ENCODE data around the gene MUC5B. TPM values are rescaled to one million over a fixed set of nuclear protein-coding genes. Genes with fewer than 3 reads are reported as not detected.
"Not testable (repeated sequence)": the region's sequence is repeated elsewhere in the genome, so short reads cannot be mapped to it uniquely, and the experiment has no call there.

MUC5B gene
- total and polyA plus RNA-seq, 4 donors, result 0.25 TPM; not detected in 3

DNA sequence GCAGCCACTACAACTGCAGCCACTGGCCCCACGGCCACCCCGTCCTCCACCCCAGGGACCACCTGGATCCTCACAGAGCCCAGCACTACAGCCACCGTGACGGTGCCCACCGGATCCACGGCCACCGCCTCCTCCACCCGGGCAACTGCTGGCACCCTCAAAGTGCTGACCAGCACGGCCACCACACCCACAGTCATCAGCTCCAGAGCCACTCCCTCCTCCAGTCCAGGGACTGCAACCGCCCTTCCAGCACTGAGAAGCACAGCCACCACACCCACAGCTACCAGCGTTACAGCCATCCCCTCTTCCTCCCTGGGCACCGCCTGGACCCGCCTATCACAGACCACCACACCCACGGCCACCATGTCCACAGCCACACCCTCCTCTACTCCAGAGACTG lies 23.4 kb downstream of the MUC5B start:
- H3K4me3 ChIP-seq (ENCODE audit: low read length in 2 of 2); H3K36me3 ChIP-seq (ENCODE audit: control insufficient read depth in 1 of 2, insufficient read depth in 2 of 2, low read length in 1 of 2); H3K9me3 ChIP-seq (ENCODE audit: control insufficient read depth, low read length); intact Hi-C loops (cut with DNase I); ATAC-seq (ENCODE audit: low FRiP score); H3K4me1 ChIP-seq (ENCODE audit: control insufficient read depth in 1 of 2, insufficient read depth in 2 of 2, low read length in 2 of 2); DNase-seq; H3K27ac ChIP-seq (ENCODE audit: low read depth in 1 of 2, low read length in 2 of 2); H3K27me3 ChIP-seq (ENCODE audit: control insufficient read depth in 1 of 2, insufficient read depth in 2 of 2, low read length in 1 of 2): not testable (repeated sequence)
- 86 to 89% methylated on average over 12 to 14 of the region's 14 CpGs for WGBS, 2 donors

DNA sequence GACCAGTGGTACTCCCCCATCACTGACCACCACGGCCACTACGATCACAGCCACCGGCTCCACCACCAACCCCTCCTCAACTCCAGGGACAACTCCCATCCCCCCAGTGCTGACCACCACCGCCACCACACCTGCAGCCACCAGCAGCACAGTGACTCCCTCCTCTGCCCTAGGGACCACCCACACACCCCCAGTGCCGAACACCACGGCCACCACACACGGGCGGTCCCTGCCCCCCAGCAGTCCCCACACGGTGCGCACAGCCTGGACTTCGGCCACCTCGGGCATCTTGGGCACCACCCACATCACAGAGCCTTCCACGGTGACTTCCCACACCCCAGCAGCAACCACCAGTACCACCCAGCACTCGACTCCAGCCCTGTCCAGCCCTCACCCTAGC lies 24.2 kb downstream of the MUC5B start:
- H3K36me3 ChIP-seq (ENCODE audit: control insufficient read depth in 1 of 2, insufficient read depth in 2 of 2, low read length in 1 of 2); H3K27ac ChIP-seq (ENCODE audit: low read depth in 1 of 2, low read length in 2 of 2); H3K4me3 ChIP-seq (ENCODE audit: low read length in 2 of 2); H3K4me1 ChIP-seq (ENCODE audit: control insufficient read depth in 1 of 2, insufficient read depth in 2 of 2, low read length in 2 of 2); intact Hi-C loops (cut with DNase I); H3K27me3 ChIP-seq (ENCODE audit: control insufficient read depth in 1 of 2, insufficient read depth in 2 of 2, low read length in 1 of 2); ATAC-seq (ENCODE audit: low FRiP score); DNase-seq; H3K9me3 ChIP-seq (ENCODE audit: control insufficient read depth, low read length): not testable (repeated sequence)
- WGBS, 2 donors, result 82 to 90% methylated on average over 3 to 14 of the region's 14 CpGs

- H3K4me3 ChIP-seq (ENCODE audit: low read length in 2 of 2); H3K9me3 ChIP-seq (ENCODE audit: control insufficient read depth, low read length); H3K27ac ChIP-seq (ENCODE audit: low read depth in 1 of 2, low read length in 2 of 2); H3K27me3 ChIP-seq (ENCODE audit: control insufficient read depth in 1 of 2, insufficient read depth in 2 of 2, low read length in 1 of 2); H3K36me3 ChIP-seq (ENCODE audit: control insufficient read depth in 1 of 2, insufficient read depth in 2 of 2, low read length in 1 of 2); DNase-seq; intact Hi-C loops (cut with DNase I); H3K4me1 ChIP-seq (ENCODE audit: control insufficient read depth in 1 of 2, insufficient read depth in 2 of 2, low read length in 2 of 2); ATAC-seq (ENCODE audit: low FRiP score): not testable (repeated sequence)
- WGBS, 2 donors, result 83 to 97% methylated on average over 9 to 13 of the region's 18 CpGs
Observed at GRCh38 chr11:1248951-1249350, 26.1 kb downstream of the MUC5B start.

DNA sequence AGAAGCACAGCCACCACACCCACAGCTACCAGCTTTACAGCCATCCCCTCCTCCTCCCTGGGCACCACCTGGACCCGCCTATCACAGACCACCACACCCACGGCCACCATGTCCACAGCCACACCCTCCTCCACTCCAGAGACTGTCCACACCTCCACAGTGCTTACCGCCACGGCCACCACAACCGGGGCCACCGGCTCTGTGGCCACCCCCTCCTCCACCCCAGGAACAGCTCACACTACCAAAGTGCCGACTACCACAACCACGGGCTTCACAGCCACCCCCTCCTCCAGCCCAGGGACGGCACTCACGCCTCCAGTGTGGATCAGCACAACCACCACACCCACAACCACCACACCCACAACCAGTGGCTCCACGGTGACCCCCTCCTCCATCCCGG lies 27.5 kb downstream of the MUC5B start:
- WGBS, 2 donors, result 96% methylated on average over 2 to 4 of the region's 12 CpGs
- H3K4me3 ChIP-seq (ENCODE audit: low read length in 2 of 2); H3K4me1 ChIP-seq (ENCODE audit: control insufficient read depth in 1 of 2, insufficient read depth in 2 of 2, low read length in 2 of 2); H3K27ac ChIP-seq (ENCODE audit: low read depth in 1 of 2, low read length in 2 of 2); H3K36me3 ChIP-seq (ENCODE audit: control insufficient read depth in 1 of 2, insufficient read depth in 2 of 2, low read length in 1 of 2); H3K27me3 ChIP-seq (ENCODE audit: control insufficient read depth in 1 of 2, insufficient read depth in 2 of 2, low read length in 1 of 2); intact Hi-C loops (cut with DNase I); DNase-seq; H3K9me3 ChIP-seq (ENCODE audit: control insufficient read depth, low read length); ATAC-seq (ENCODE audit: low FRiP score): not testable (repeated sequence)

DNA sequence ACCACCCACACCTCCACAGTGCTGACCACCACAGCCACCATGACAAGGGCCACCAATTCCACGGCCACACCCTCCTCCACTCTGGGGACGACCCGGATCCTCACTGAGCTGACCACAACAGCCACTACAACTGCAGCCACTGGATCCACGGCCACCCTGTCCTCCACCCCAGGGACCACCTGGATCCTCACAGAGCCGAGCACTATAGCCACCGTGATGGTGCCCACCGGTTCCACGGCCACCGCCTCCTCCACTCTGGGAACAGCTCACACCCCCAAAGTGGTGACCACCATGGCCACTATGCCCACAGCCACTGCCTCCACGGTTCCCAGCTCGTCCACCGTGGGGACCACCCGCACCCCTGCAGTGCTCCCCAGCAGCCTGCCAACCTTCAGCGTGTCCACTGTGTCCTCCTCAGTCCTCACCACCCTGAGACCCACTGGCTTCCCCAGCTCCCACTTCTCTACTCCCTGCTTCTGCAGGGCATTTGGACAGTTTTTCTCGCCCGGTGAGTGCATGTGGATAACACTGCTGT lies 28.4 kb downstream of the MUC5B start:
- no peaks in the 10 kb centered on the region for H3K4me1 ChIP-seq (ENCODE audit: control insufficient read depth in 1 of 2, insufficient read depth in 2 of 2, low read length in 2 of 2)

GRCh38 chr11:1252371-1253102 lies 29.7 kb downstream of the MUC5B start:
- no peaks in the 10 kb centered on the region for H3K4me1 ChIP-seq (ENCODE audit: control insufficient read depth in 1 of 2, insufficient read depth in 2 of 2, low read length in 2 of 2)
- WGBS, 2 donors, result 89 to 94% methylated on average over 33 to 38 of the region's 38 CpGs
- ATAC-seq (ENCODE audit: low FRiP score), result peak; percentile 21

More for the DNA sequence above, 28.4 kb downstream of the MUC5B start:
- ATAC-seq (ENCODE audit: low FRiP score) (no peak), DNase-seq (no peak)
- Histone ChIP-seq H3K27me3 (ENCODE audit: control insufficient read depth in 1 of 2, insufficient read depth in 2 of 2, low read length in 1 of 2) (no peaks in the 10 kb centered on the region), H3K27ac (ENCODE audit: low read depth in 1 of 2, low read length in 2 of 2) (no peak overlapping the region), H3K9me3 (ENCODE audit: control insufficient read depth, low read length) (no peaks in the 10 kb centered on the region), H3K4me3 (ENCODE audit: low read length in 2 of 2) (no peak overlapping the region), H3K36me3 (ENCODE audit: control insufficient read depth in 1 of 2, insufficient read depth in 2 of 2, low read length in 1 of 2) (no peaks in the 10 kb centered on the region)
- WGBS, 2 donors, result 91 to 94% methylated on average over 16 of the region's 16 CpGs
- intact Hi-C loops (cut with DNase I), result no loop called here

DNA sequence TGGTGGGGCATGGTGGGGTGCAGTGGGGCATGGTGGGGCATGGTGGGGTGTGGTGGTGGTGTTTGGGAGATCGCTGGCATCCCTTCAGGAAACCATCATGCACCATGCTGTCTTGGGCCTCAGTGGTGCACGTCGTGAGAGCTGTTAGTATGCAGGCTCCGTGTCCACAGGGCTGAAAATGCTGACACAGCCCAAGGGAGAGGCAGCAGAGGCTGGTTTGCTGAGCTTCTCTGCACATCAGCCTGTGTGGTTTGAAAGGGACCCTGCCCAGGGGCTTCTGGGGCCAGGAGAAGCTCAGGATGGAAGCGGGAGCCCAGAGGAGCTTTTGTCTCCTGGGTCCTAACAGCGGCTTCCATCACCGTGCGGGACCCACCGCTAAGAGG lies 30.2 kb downstream of the MUC5B start:
- H3K4me1 ChIP-seq (ENCODE audit: control insufficient read depth in 1 of 2, insufficient read depth in 2 of 2, low read length in 2 of 2), result no peaks in the 10 kb centered on the region
- no peak for DNase-seq
- H3K4me3 ChIP-seq (ENCODE audit: low read length in 2 of 2), result no peak overlapping the region
- no peaks in the 10 kb centered on the region for H3K9me3 ChIP-seq (ENCODE audit: control insufficient read depth, low read length)
- no peaks in the 10 kb centered on the region for H3K27me3 ChIP-seq (ENCODE audit: control insufficient read depth in 1 of 2, insufficient read depth in 2 of 2, low read length in 1 of 2)
- ATAC-seq (ENCODE audit: low FRiP score), result peak; percentile 40
- 85 to 90% methylated on average over 9 of the region's 9 CpGs for WGBS, 2 donors
- H3K27ac ChIP-seq (ENCODE audit: low read depth in 1 of 2, low read length in 2 of 2), result no peak overlapping the region
- intact Hi-C loops (cut with DNase I), result no loop called here
- H3K36me3 ChIP-seq (ENCODE audit: control insufficient read depth in 1 of 2, insufficient read depth in 2 of 2, low read length in 1 of 2), result no peaks in the 10 kb centered on the region

More at GRCh38 chr11:1252371-1253102, 29.7 kb downstream of the MUC5B start:
- DNase-seq, result no peak
- Histone ChIP-seq H3K27ac (ENCODE audit: low read depth in 1 of 2, low read length in 2 of 2) (no peak overlapping the region), H3K9me3 (ENCODE audit: control insufficient read depth, low read length) (no peaks in the 10 kb centered on the region), H3K36me3 (ENCODE audit: control insufficient read depth in 1 of 2, insufficient read depth in 2 of 2, low read length in 1 of 2) (no peaks in the 10 kb centered on the region), H3K4me3 (ENCODE audit: low read length in 2 of 2) (no peak overlapping the region), H3K27me3 (ENCODE audit: control insufficient read depth in 1 of 2, insufficient read depth in 2 of 2, low read length in 1 of 2) (no peaks in the 10 kb centered on the region)
- intact Hi-C loops (cut with DNase I), result no loop called here

DNA sequence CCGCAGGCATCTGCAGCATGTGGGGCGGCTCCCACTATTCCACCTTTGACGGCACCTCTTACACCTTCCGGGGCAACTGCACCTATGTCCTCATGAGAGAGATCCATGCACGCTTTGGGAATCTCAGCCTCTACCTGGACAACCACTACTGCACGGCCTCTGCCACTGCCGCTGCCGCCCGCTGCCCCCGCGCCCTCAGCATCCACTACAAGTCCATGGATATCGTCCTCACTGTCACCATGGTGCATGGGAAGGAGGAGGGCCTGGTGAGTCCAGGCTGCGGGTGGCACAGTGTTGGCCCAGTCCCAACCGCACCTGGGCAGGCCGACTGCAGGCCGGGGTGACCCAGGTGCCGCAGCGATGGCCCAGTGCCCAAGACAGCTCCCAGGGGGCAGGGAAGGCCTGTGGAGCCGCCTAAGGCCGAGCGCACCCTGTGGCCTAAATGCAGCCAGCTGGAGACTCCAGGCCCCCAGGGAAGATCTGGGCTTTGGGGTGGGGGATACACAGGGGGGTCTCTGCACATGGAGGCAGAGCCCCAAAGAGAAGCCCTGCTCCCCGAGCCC lies 31.3 kb downstream of the MUC5B start:
- intact Hi-C loops (cut with DNase I), result no loop called here
- ATAC-seq (ENCODE audit: low FRiP score), result no peak

GRCh38 chr11:1254733-1255132 lies 31.9 kb downstream of the MUC5B start:
- H3K36me3 ChIP-seq (ENCODE audit: control insufficient read depth in 1 of 2, insufficient read depth in 2 of 2, low read length in 1 of 2), result no peaks in the 10 kb centered on the region
- ATAC-seq (ENCODE audit: low FRiP score) (no peak), DNase-seq (no peak)
- H3K27me3 ChIP-seq (ENCODE audit: control insufficient read depth in 1 of 2, insufficient read depth in 2 of 2, low read length in 1 of 2), result no peaks in the 10 kb centered on the region
- no peak overlapping the region for H3K27ac ChIP-seq (ENCODE audit: low read depth in 1 of 2, low read length in 2 of 2)
- H3K4me3 ChIP-seq (ENCODE audit: low read length in 2 of 2), result no peak overlapping the region
- no peaks in the 10 kb centered on the region for H3K4me1 ChIP-seq (ENCODE audit: control insufficient read depth in 1 of 2, insufficient read depth in 2 of 2, low read length in 2 of 2)
- intact Hi-C loops (cut with DNase I), result no loop called here
- no peaks in the 10 kb centered on the region for H3K9me3 ChIP-seq (ENCODE audit: control insufficient read depth, low read length)
- WGBS, 2 donors, result 86% methylated on average over 16 to 19 of the region's 19 CpGs

More for the DNA sequence above, 31.3 kb downstream of the MUC5B start:
- H3K36me3 ChIP-seq (ENCODE audit: control insufficient read depth in 1 of 2, insufficient read depth in 2 of 2, low read length in 1 of 2), result no peaks in the 10 kb centered on the region
- no peak overlapping the region for H3K27ac ChIP-seq (ENCODE audit: low read depth in 1 of 2, low read length in 2 of 2)
- no peak overlapping the region for H3K4me3 ChIP-seq (ENCODE audit: low read length in 2 of 2)
- H3K9me3 ChIP-seq (ENCODE audit: control insufficient read depth, low read length), result no peaks in the 10 kb centered on the region
- no peak for DNase-seq
- WGBS, 2 donors, result 85 to 93% methylated on average over 21 to 22 of the region's 22 CpGs
- no peaks in the 10 kb centered on the region for H3K27me3 ChIP-seq (ENCODE audit: control insufficient read depth in 1 of 2, insufficient read depth in 2 of 2, low read length in 1 of 2)
- no peaks in the 10 kb centered on the region for H3K4me1 ChIP-seq (ENCODE audit: control insufficient read depth in 1 of 2, insufficient read depth in 2 of 2, low read length in 2 of 2)

Data from aorta (tissue), 5 donors.